H9 (cell line): Measurements from ENCODE around the gene UBN2. TPM values are rescaled to one million over a fixed set of nuclear protein-coding genes. Genes with fewer than 3 reads are reported as not detected.

ENCODE experiments used
- DNase-seq: peaks from one replicate; pipeline ENCODE4 v3.0.0-alpha.2; 2017
- H2AFZ ChIP-seq: one replicate; pipeline ENCODE4 v1.6.1; 2013; ENCODE audit warnings: mild to moderate bottlenecking, low read length, control low read depth, moderate library complexity
- H2AK5ac ChIP-seq: 2 replicates; pipeline ENCODE4 v1.6.1; 2013; ENCODE audit warnings: low read length, control low read depth, mixed read lengths; ENCODE audit not compliant: insufficient read length
- H2BK120ac ChIP-seq: one replicate; pipeline ENCODE4 v1.6.1; 2013; ENCODE audit warnings: low read depth, mild to moderate bottlenecking, low read length, control low read depth, inconsistent platforms; ENCODE audit not compliant: poor library complexity, severe bottlenecking
- H2BK12ac ChIP-seq: 2 replicates; pipeline ENCODE4 v1.6.1; 2013; ENCODE audit warnings: low read length, control low read depth, mixed read lengths, low read depth; ENCODE audit not compliant: insufficient read length
- H2BK15ac ChIP-seq: 2 replicates; pipeline ENCODE4 v1.6.1; 2013; ENCODE audit warnings: low read depth, low read length, control low read depth
- H2BK20ac ChIP-seq: one replicate; pipeline ENCODE4 v1.6.1; 2013; ENCODE audit warnings: low read depth, mild to moderate bottlenecking, low read length, control low read depth, inconsistent platforms; ENCODE audit not compliant: poor library complexity, severe bottlenecking
- H2BK5ac ChIP-seq: 2 replicates; pipeline ENCODE4 v1.6.1; 2013; ENCODE audit warnings: low read length, control low read depth, mixed read lengths; ENCODE audit not compliant: insufficient read length
- H3K14ac ChIP-seq: 2 replicates; pipeline ENCODE4 v1.6.1; 2013; ENCODE audit warnings: low read length, control low read depth; ENCODE audit not compliant: insufficient read depth
- H3K18ac ChIP-seq: 2 replicates; pipeline ENCODE4 v1.6.1; 2013; ENCODE audit warnings: low read depth, mild to moderate bottlenecking, mixed read lengths, low read length, control low read depth; ENCODE audit not compliant: insufficient read length
- H3K23ac ChIP-seq: 2 replicates; pipeline ENCODE4 v1.6.1; 2013; ENCODE audit warnings: low read length, control low read depth, mixed read lengths, low read depth; ENCODE audit not compliant: insufficient read length
- H3K23me2 ChIP-seq: 2 replicates; pipeline ENCODE4 v1.6.1; 2013; ENCODE audit warnings: low read depth, mild to moderate bottlenecking, mixed read lengths, low read length, control low read depth; ENCODE audit not compliant: insufficient read length, poor library complexity, severe bottlenecking
- H3K27ac ChIP-seq: 2 replicates; pipeline ENCODE4 v1.5.1; 2013; ENCODE audit warnings: low read length, control low read depth, mixed read lengths, low read depth; ENCODE audit not compliant: insufficient read length
- H3K27me3 ChIP-seq: 2 replicates; pipeline ENCODE4 v1.6.1; 2013; ENCODE audit warnings: low read length, control low read depth, inconsistent platforms; ENCODE audit not compliant: insufficient read depth
- H3K4ac ChIP-seq: 2 replicates; pipeline ENCODE4 v1.6.1; 2013; ENCODE audit warnings: low read depth, mild to moderate bottlenecking, control low read depth, inconsistent platforms, low read length, moderate library complexity
- H3K4me1 ChIP-seq: 2 replicates; pipeline ENCODE4 v1.6.1; 2013; ENCODE audit warnings: low read length, control low read depth, inconsistent platforms; ENCODE audit not compliant: insufficient read depth
- H3K4me2 ChIP-seq: 2 replicates; pipeline ENCODE4 v1.6.1; 2013; ENCODE audit warnings: low read length, control low read depth, mixed read lengths; ENCODE audit not compliant: insufficient read length, insufficient read depth
- H3K56ac ChIP-seq: 2 replicates; pipeline ENCODE4 v1.6.1; 2013; ENCODE audit warnings: low read depth, mild to moderate bottlenecking, mixed read lengths, low read length, control low read depth; ENCODE audit not compliant: insufficient read length
- H3K79me1 ChIP-seq: 2 replicates; pipeline ENCODE4 v1.6.1; 2013; ENCODE audit warnings: low read depth, mild to moderate bottlenecking, moderate library complexity, low read length, control low read depth, inconsistent platforms; ENCODE audit not compliant: insufficient read depth, poor library complexity, severe bottlenecking
- H3K79me2 ChIP-seq: 2 replicates; pipeline ENCODE4 v1.6.1; 2013; ENCODE audit warnings: low read length, control low read depth, inconsistent platforms; ENCODE audit not compliant: insufficient read depth
- H3K9ac ChIP-seq: 2 replicates; pipeline ENCODE4 v1.6.1; 2013; ENCODE audit warnings: low read length, control low read depth, mixed read lengths; ENCODE audit not compliant: insufficient read length; ENCODE audit errors: extremely low read depth
- H3K9me3 ChIP-seq: one replicate; pipeline ENCODE4 v1.6.1; 2013; ENCODE audit warnings: low read depth, low read length, inconsistent platforms; ENCODE audit not compliant: control insufficient read depth
- H3T11ph ChIP-seq: one replicate; pipeline ENCODE4 v1.6.1; 2013; ENCODE audit warnings: mild to moderate bottlenecking, low read length, control low read depth, inconsistent platforms
- H4K20me1 ChIP-seq: one replicate; pipeline ENCODE4 v1.6.1; 2013; ENCODE audit not compliant: control insufficient read depth, insufficient read length, insufficient read depth
- H4K5ac ChIP-seq: 2 replicates; pipeline ENCODE4 v1.6.1; 2013; ENCODE audit warnings: low read depth, mild to moderate bottlenecking, mixed read lengths, low read length, control low read depth; ENCODE audit not compliant: insufficient read length
- H4K8ac ChIP-seq: replicated peaks from 2 replicates; pipeline ENCODE4 v1.6.1; 2013; ENCODE audit warnings: low read length, control low read depth, mixed read lengths, low read depth; ENCODE audit not compliant: insufficient read length
- H4K91ac ChIP-seq: 2 replicates; pipeline ENCODE4 v1.6.1; 2013; ENCODE audit warnings: low read depth, mild to moderate bottlenecking, moderate library complexity, mixed read lengths, low read length, control low read depth; ENCODE audit not compliant: insufficient read length
- H3K27ac Mint-ChIP-seq, 3 experiments: 2 replicates in 2 of 3; 3 replicates in 1 of 3; pipeline ENCODE4 v1.8.0; 2020 to 2021; ENCODE audit warnings: mixed read lengths in 3 of 3, mild to moderate bottlenecking in 1 of 3, moderate library complexity in 1 of 3
- H3K27me3 Mint-ChIP-seq: 2 replicates; pipeline ENCODE4 v1.8.0; 2021; ENCODE audit warnings: low read depth, mild to moderate bottlenecking, moderate library complexity, mixed read lengths
- H3K36me3 Mint-ChIP-seq, 3 experiments: 2 replicates in 2 of 3; 3 replicates in 1 of 3; pipeline ENCODE4 v1.8.0; 2020 to 2021; ENCODE audit warnings: low read depth in 3 of 3, mixed read lengths in 3 of 3; ENCODE audit not compliant: insufficient read depth in 1 of 3
- H3K4me1 Mint-ChIP-seq, 2 experiments: 2 replicates each; pipeline ENCODE4 v1.8.0; 2020; ENCODE audit warnings: mixed read lengths in 2 of 2
- H3K4me3 Mint-ChIP-seq, 2 experiments: 2 replicates in 1 of 2; 3 replicates in 1 of 2; pipeline ENCODE4 v1.8.0; 2020 to 2021; ENCODE audit warnings: mild to moderate bottlenecking in 2 of 2, mixed read lengths in 2 of 2, moderate library complexity in 1 of 2
- H3K9me3 Mint-ChIP-seq, 2 experiments: 2 replicates in 1 of 2; 3 replicates in 1 of 2; pipeline ENCODE4 v1.8.0; 2020; ENCODE audit warnings: mild to moderate bottlenecking in 2 of 2, mixed read lengths in 2 of 2, moderate library complexity in 1 of 2
- CTCF ChIP-seq: fragments of 200-600 bp; sonication (generic); conservative IDR thresholded peaks from 3 replicates; pipeline ENCODE4 v1.8.0; 2021; ENCODE audit warnings: antibody characterized with exemption, mild to moderate bottlenecking
- WGBS: extraction: QIAGEN DNeasy Blood & Tissue Kit; methylation state at CpG from one replicate; pipeline ENCODE4 v1.1.7; 2013; ENCODE audit warnings: missing lambda C conversion rate, low lambda C conversion rate, mixed read lengths; ENCODE audit not compliant: insufficient read length; ENCODE audit errors: extremely low coverage; 5-methylcytosine and 5-hydroxymethylcytosine counted together
- total RNA-seq: library from RNA; stranded (reverse); gene quantifications from 2 replicates; pipeline ENCODE4 v1.2.1, GENCODE V29; 2021

UBN2 gene
- total RNA-seq, 1 experiment from 2014 or later = 27.6 TPM

- H3K14ac ChIP-seq = no peak overlapping the region
- H2BK120ac ChIP-seq = no peak overlapping the region
- no peaks in the 10 kb centered on the region for H3K27me3 ChIP-seq
- H3T11ph ChIP-seq = no peak overlapping the region
- no peak overlapping the region for H4K5ac ChIP-seq
- no peaks in the 10 kb centered on the region for H3K4me1 Mint-ChIP-seq
- no peak overlapping the region for H3K23ac ChIP-seq
- no CpG with 5 or more reads among the region's 5 CpGs for WGBS
- no peaks in the 10 kb centered on the region for H3K4me1 ChIP-seq
- no peak for TF ChIP-seq CTCF
- no peak overlapping the region for H2BK5ac ChIP-seq
- no peak overlapping the region for H2AFZ ChIP-seq
- H3K9me3 ChIP-seq = no peaks in the 10 kb centered on the region
- H3K36me3 Mint-ChIP-seq = peaks cover 24 to 53% (median 30%) of the 10 kb centered on the region in 3 experiments; a peak in 6 of 7 replicates
- H2BK12ac ChIP-seq = no peak overlapping the region
- no peak overlapping the region for H3K4me3 Mint-ChIP-seq
- no peaks in the 10 kb centered on the region for H3K9me3 Mint-ChIP-seq
- no peaks in the 10 kb centered on the region for H3K79me1 ChIP-seq
- no peak overlapping the region for H2AK5ac ChIP-seq
- no peak overlapping the region for H3K4ac ChIP-seq
- H4K91ac ChIP-seq = no peak overlapping the region
- no peak overlapping the region for H2BK15ac ChIP-seq
- no peaks in the 10 kb centered on the region for H4K20me1 ChIP-seq
- H2BK20ac ChIP-seq = no peak overlapping the region
- no peak overlapping the region for H3K4me2 ChIP-seq
- no peak overlapping the region for H3K56ac ChIP-seq
- no peak overlapping the region for H3K18ac ChIP-seq
- H4K8ac ChIP-seq = no peak overlapping the region
- no peaks in the 10 kb centered on the region for H3K79me2 ChIP-seq
- no peaks in the 10 kb centered on the region for H3K23me2 ChIP-seq
- no peaks in the 10 kb centered on the region for H3K27me3 Mint-ChIP-seq
- H3K27ac ChIP-seq = no peak overlapping the region
- no peak overlapping the region for H3K9ac ChIP-seq
- peak overlapping the region in 2 of 3 experiments; percentile 3 to 71; a peak in 3 of 7 replicates for H3K27ac Mint-ChIP-seq
- DNase-seq = no peak
These were observed 15.9 kb downstream of the UBN2 start for GRCh38 chr7:139246905-139247304.
